Endodermal cell (in vitro differentiated cells): Measurements from ENCODE around the gene ZNF814. TPM values are rescaled to one million over a fixed set of nuclear protein-coding genes. Genes with fewer than 3 reads are reported as not detected.
"Not testable (repeated sequence)": the region's sequence is repeated elsewhere in the genome, so short reads cannot be mapped to it uniquely, and the experiment has no call there.

Source experiments
- DNase-seq: peaks from one replicate; pipeline ENCODE4 v3.0.0-alpha.2; 2017
- H3K27ac ChIP-seq: 2 replicates; pipeline ENCODE4 v1.5.1; 2013; ENCODE audit warnings: mild to moderate bottlenecking, low read depth, low read length, moderate library complexity
- H3K27me3 ChIP-seq: 2 replicates; pipeline ENCODE4 v1.6.1; 2013; ENCODE audit warnings: mild to moderate bottlenecking, low read length, moderate library complexity; ENCODE audit not compliant: insufficient read depth, control insufficient read depth, poor library complexity, severe bottlenecking
- H3K36me3 ChIP-seq: 2 replicates; pipeline ENCODE4 v1.7.0; 2013; ENCODE audit warnings: mild to moderate bottlenecking, low read length, moderate library complexity; ENCODE audit not compliant: control insufficient read depth, insufficient read depth
- H3K4me1 ChIP-seq: one replicate; pipeline ENCODE4 v1.7.0; 2013; ENCODE audit warnings: low read length; ENCODE audit not compliant: control insufficient read depth, insufficient read depth
- H3K4me3 ChIP-seq: 2 replicates; pipeline ENCODE4 v1.5.1; 2013; ENCODE audit warnings: mild to moderate bottlenecking, low read length, moderate library complexity
- H3K9ac ChIP-seq: 2 replicates; pipeline ENCODE4 v1.6.1; 2013; ENCODE audit warnings: mild to moderate bottlenecking, low read length, moderate library complexity; ENCODE audit not compliant: poor library complexity, severe bottlenecking; ENCODE audit errors: extremely low read depth
- H3K9me3 ChIP-seq: 2 replicates; pipeline ENCODE4 v1.6.1; 2013; ENCODE audit warnings: mild to moderate bottlenecking, low read length, moderate library complexity; ENCODE audit not compliant: control insufficient read depth
- H3K27ac Mint-ChIP-seq: 2 replicates; pipeline ENCODE4 v1.8.0; 2020; ENCODE audit warnings: mixed read lengths
- H3K27me3 Mint-ChIP-seq: 2 replicates; pipeline ENCODE4 v1.8.0; 2021; ENCODE audit warnings: mild to moderate bottlenecking, mixed read lengths; ENCODE audit not compliant: insufficient read depth
- H3K36me3 Mint-ChIP-seq: 2 replicates; pipeline ENCODE4 v1.8.0; 2020; ENCODE audit warnings: low read depth, mixed read lengths
- H3K4me1 Mint-ChIP-seq: 2 replicates; pipeline ENCODE4 v1.8.0; 2020; ENCODE audit warnings: mixed read lengths
- H3K4me3 Mint-ChIP-seq: 2 replicates; pipeline ENCODE4 v1.8.0; 2020; ENCODE audit warnings: mild to moderate bottlenecking, moderate library complexity, mixed read lengths
- H3K9me3 Mint-ChIP-seq: 2 replicates; pipeline ENCODE4 v1.8.0; 2020; ENCODE audit warnings: mild to moderate bottlenecking, mixed read lengths
- CTCF ChIP-seq: fragments of 200-600 bp; sonication (generic); conservative IDR thresholded peaks from 2 replicates; pipeline ENCODE4 v1.5.0; 2021; ENCODE audit warnings: antibody characterized with exemption, mild to moderate bottlenecking
- WGBS, 2 experiments: methylation state at CpG; one replicate each; pipeline versions ENCODE4 v1.1.5 to v1.1.7; 2013; ENCODE audit warnings: missing lambda C conversion rate in 2 of 2, mixed read lengths in 1 of 2; ENCODE audit not compliant: insufficient coverage in 1 of 2, insufficient read length in 1 of 2; 5-methylcytosine and 5-hydroxymethylcytosine counted together
- total RNA-seq, 2 donors: library from RNA; stranded (reverse); fragmentation: NEBNext Ultra II Directional in 1 of 2; extraction: Animal tissue kit (Norgen Biotek cat#: 25700) in 1 of 2; gene quantifications; 2 replicates in 1 of 2; 3 replicates in 1 of 2; pipeline ENCODE4 v1.2.1, GENCODE V29; 2021

Gene ZNF814
- total RNA-seq, 2 donors from 2014 or later = 54.7 to 63.0 TPM

- peaks cover 45% of the 10 kb centered on the region for H3K36me3 ChIP-seq
- no peaks in the 10 kb centered on the region for H3K27me3 ChIP-seq
- no peak for TF ChIP-seq CTCF
- no peak overlapping the region for H3K9ac ChIP-seq
- peak overlapping the region; percentile 96 for H3K4me3 ChIP-seq
- Mint-ChIP-seq H3K27me3 (no peaks in the 10 kb centered on the region), H3K36me3 (peaks cover 48% of the 10 kb centered on the region), H3K27ac (no peak overlapping the region), H3K4me3 (no peak overlapping the region), H3K4me1 (peaks cover 38% of the 10 kb centered on the region), H3K9me3 (peaks cover 6% of the 10 kb centered on the region)
- H3K9me3 ChIP-seq = no peaks in the 10 kb centered on the region
- DNase-seq = no peak
- H3K27ac ChIP-seq = no peak overlapping the region
- H3K4me1 ChIP-seq = peaks cover 8% of the 10 kb centered on the region
- WGBS, 2 experiments = 89 to 92% methylated on average over 3 of the region's 3 CpGs
Observed at GRCh38 chr19:57812226-57812625, 76.6 kb downstream of the ZNF814 start.

- not testable (repeated sequence) for H3K4me3 Mint-ChIP-seq
Observed at GRCh38 chr19:57810410-57811295, 78.2 kb downstream of the ZNF814 start.

GRCh38 chr19:57807541-57807940, 81.3 kb downstream of the ZNF814 start:
- Histone ChIP-seq H3K9ac (no peak overlapping the region), H3K27ac (no peak overlapping the region), H3K4me1 (peaks cover 3% of the 10 kb centered on the region), H3K27me3 (no peaks in the 10 kb centered on the region), H3K36me3 (peaks cover 57% of the 10 kb centered on the region), H3K4me3 (no peak overlapping the region), H3K9me3 (peaks cover 4% of the 10 kb centered on the region)
- no peak for DNase-seq
- WGBS, 2 experiments = 100% methylated on average over 1 of the region's 2 CpGs
- Mint-ChIP-seq H3K36me3 (peaks cover 61% of the 10 kb centered on the region), H3K27ac (peak overlapping the region; percentile 3), H3K9me3 (peaks cover 6% of the 10 kb centered on the region), H3K27me3 (no peaks in the 10 kb centered on the region), H3K4me1 (peaks cover 39% of the 10 kb centered on the region), H3K4me3 (no peak overlapping the region)
- TF ChIP-seq CTCF = no peak

More at GRCh38 chr19:57810410-57811295, 78.2 kb downstream of the ZNF814 start:
- H3K27ac Mint-ChIP-seq = peak overlapping the region; percentile 90
- not testable (repeated sequence) for H3K27me3 ChIP-seq, H3K27ac ChIP-seq, H3K4me1 ChIP-seq, H3K27me3 Mint-ChIP-seq, H3K9me3 Mint-ChIP-seq, H3K9me3 ChIP-seq
- Histone ChIP-seq H3K4me3 (peak overlapping the region; percentile 8), H3K9ac (peak overlapping the region; percentile 15), H3K36me3 (peaks cover 58% of the 10 kb centered on the region)
- 50 to 76% methylated on average over 2 to 15 of the region's 17 CpGs for WGBS, 2 experiments
- peaks cover 61% of the 10 kb centered on the region for H3K36me3 Mint-ChIP-seq
- DNase-seq = peak; percentile 67
- peaks cover 34% of the 10 kb centered on the region for H3K4me1 Mint-ChIP-seq
